Left lung (tissue), 10 donors: Measurements from ENCODE around the gene SOWAHB. TPM values are rescaled to one million over a fixed set of nuclear protein-coding genes. Genes with fewer than 3 reads are reported as not detected.

Experiments used
- ATAC-seq: fragments of 200-7000 bp; cut with Tn5 transposase; one replicate; pipeline ENCODE4 v1.9.1; 2020; ENCODE audit warnings: moderate library complexity
- DNase-seq, 4 donors: peaks; one replicate each; pipeline ENCODE4 v3.0.0-alpha.2; 2013 to 2020
- H3K27ac ChIP-seq, 2 donors: fragments of 200-600 bp; sonication (generic) in 1 of 2; one replicate each; pipeline versions ENCODE4 v1.5.0 to v1.8.0; 2020 to 2021
- H3K27me3 ChIP-seq, 2 donors: fragments of 200-600 bp; sonication (generic) in 1 of 2; one replicate each; pipeline versions ENCODE4 v1.5.0 to v1.8.0; 2020 to 2021
- H3K36me3 ChIP-seq, 2 donors: fragments of 200-600 bp; sonication (generic) in 1 of 2; one replicate each; pipeline versions ENCODE4 v1.5.0 to v1.8.0; 2020 to 2021
- H3K4me1 ChIP-seq, 2 donors: fragments of 200-600 bp; one replicate each; pipeline ENCODE4 v1.8.0; 2021
- H3K4me3 ChIP-seq, 2 donors: fragments of 200-600 bp; sonication (generic) in 1 of 2; one replicate each; pipeline versions ENCODE4 v1.5.0 to v1.8.0; 2020 to 2021; ENCODE audit warnings: mild to moderate bottlenecking in 1 of 2
- H3K9me3 ChIP-seq, 2 donors: fragments of 200-600 bp; sonication (generic) in 1 of 2; one replicate each; pipeline versions ENCODE4 v1.5.0 to v1.8.0; 2020 to 2021
- CTCF ChIP-seq, 2 donors: fragments of 200-600 bp; sonication (generic) in 1 of 2; IDR thresholded peaks; one replicate each; pipeline versions ENCODE4 v1.5.0 to v1.8.0; 2021; ENCODE audit warnings: antibody characterized with exemption in 2 of 2
- intact Hi-C, 2 donors: fragments of 100-400 bp; cut with DNase I; formaldehyde crosslinking; loops; one replicate each; pipeline versions ENCODE4 v1.11.2 to v1.14.2; 2022
- polyA plus RNA-seq, 6 donors: library from polyadenylated mRNA; unstranded; fragments of 120-200 nt; gene quantifications; one replicate each; pipeline ENCODE4 v1.2.1, GENCODE V29; 2013; ENCODE audit not compliant: insufficient read length in 6 of 6
- total RNA-seq, 2 donors: library from RNA; stranded (reverse); fragmentation: NEBNext Ultra II Directional; extraction: Animal tissue kit (Norgen Biotek cat#: 25700); gene quantifications; one replicate each; pipeline ENCODE4 v1.2.1, GENCODE V29; 2021
- donor health status: DM: no; HTN: yes; CAD: no.
- donor health status: DM: no; HTN: no; CAD: no.

The SOWAHB gene
- total and polyA plus RNA-seq, 8 donors, result 2.5 to 6.3 (median 2.8) TPM

DNA sequence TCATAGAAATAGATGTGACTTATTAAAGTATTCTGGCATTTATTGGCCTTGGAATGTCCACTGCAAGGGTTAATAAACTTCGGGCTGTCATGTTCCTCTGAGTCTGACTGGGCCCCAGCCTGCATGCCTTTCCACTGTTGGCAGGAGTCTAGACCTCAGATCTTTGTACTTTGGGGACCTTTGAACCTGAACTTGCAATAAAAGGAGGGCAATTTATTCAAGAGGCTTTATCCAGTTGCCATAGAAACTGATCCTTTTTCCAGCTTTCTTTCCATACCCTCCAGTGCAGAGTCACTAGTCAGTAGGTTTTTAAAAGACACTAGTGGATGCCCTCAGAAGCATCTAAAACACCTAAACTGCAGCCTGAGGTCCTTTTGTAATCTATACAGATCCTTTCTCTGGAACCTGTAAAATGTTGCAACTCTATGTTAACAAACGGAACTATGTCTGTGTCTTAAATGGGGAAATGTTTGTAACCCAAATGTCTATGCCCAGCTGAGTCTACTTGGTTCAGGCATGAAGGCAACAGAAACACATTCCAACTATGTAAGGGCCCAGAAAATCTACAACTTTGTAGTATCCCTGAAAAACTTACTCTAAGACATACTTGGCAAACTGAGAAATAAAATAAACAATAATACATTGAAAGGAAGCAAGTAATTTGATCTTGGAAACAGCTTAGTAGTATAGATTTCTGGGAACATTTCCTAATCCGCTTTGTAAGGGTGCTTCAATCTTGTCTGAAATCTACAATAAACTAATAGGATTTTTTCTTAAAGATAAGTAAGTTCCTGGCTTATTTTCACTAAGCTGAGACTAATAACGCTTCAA lies 41.5 kb downstream of the SOWAHB start:
- Histone ChIP-seq H3K9me3 (no peaks in the 10 kb centered on the region), H3K4me3 (no peak overlapping the region), H3K4me1 (peaks cover 0 to 10% of the 10 kb centered on the region in 2 donors), H3K27ac (peak overlapping the region in 1 of 2 donors; percentile 37), H3K36me3 (no peaks in the 10 kb centered on the region), H3K27me3 (no peaks in the 10 kb centered on the region)
- intact Hi-C loops, result no loop called here
- DNase-seq (peak in 2 of 4 donors; percentile 57 to 62), ATAC-seq (peak; percentile 37)
- no peak for TF ChIP-seq CTCF (IDR thresholded peaks at IDR 0.05)

DNA sequence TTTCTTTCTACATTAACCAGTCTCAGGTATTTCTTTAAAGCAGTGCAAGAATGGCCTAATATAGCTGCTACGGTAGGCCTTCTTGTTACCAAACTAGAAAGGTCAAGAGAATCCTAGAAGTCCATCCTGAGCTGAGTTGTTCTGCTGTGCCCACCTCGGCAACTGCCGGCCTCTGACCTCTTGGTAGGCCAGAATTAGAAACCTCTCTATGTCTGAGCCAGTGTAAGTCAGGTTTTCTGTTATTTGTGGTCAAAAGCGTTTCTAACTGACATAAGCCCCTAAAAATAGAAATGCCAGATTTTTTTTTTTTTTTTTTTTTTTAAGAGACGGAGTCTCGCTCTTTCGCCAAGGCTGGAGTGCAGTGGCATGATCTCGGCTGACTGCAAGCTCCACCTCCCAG lies 43.1 kb downstream of the SOWAHB start:
- Histone ChIP-seq H3K4me3 (no peak overlapping the region), H3K36me3 (no peaks in the 10 kb centered on the region), H3K27me3 (no peaks in the 10 kb centered on the region), H3K27ac (no peak overlapping the region), H3K4me1 (peaks cover 0 to 10% of the 10 kb centered on the region in 2 donors), H3K9me3 (no peaks in the 10 kb centered on the region)
- TF ChIP-seq CTCF (IDR thresholded peaks at IDR 0.05), result no peak
- ATAC-seq, result no peak
- no peak for DNase-seq
- intact Hi-C loops, result no loop called here

DNA sequence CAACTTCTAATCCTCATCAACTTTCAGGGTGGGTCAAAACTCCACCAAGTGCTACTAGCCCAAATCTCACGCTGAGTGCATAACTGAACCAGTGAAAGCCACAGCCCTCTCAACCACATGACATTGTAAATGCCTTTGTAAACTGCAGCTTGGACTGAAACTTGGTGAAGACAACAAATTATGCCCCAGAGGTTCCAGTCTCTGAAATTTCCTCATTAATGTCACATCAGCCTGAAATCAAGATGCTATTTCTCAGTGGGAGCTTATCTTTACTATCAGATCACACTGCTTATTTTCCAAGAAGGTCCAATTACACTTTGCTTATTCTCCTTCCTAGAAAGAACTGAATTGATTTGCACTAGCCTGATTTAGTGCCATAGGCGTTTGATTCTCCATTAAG lies 46.6 kb downstream of the SOWAHB start:
- ATAC-seq, result no peak
- intact Hi-C loops, result no loop called here
- no peaks in the 10 kb centered on the region for H3K9me3 ChIP-seq
- H3K4me3 ChIP-seq, result no peak overlapping the region
- H3K4me1 ChIP-seq, result peaks cover 0 to 3% of the 10 kb centered on the region in 2 donors
- TF ChIP-seq CTCF (IDR thresholded peaks at IDR 0.05), result no peak
- DNase-seq, result no peak
- H3K27me3 ChIP-seq, result no peaks in the 10 kb centered on the region
- H3K36me3 ChIP-seq, result no peaks in the 10 kb centered on the region
- no peak overlapping the region for H3K27ac ChIP-seq

DNA sequence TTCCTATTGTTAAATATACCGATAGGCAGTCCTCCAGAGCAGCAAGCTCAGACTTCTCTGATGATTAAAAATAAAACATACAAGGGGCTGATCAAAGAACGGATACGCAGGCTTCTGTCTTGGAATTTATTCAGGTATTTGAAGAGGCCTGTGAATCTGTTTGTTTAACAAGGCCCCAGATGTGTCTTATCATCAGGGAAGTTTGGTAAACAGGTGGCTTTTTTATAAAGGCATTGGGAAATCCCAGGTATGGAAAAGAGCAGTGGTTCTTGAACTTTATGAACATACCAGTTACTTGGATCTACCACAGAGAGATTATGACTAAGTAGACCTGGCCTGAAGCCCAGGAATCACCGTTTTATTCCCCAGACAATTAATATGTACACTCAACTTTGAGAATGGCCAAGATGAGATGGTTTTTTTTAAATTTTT lies 47.9 kb downstream of the SOWAHB start:
- DNase-seq, result no peak
- no peak for TF ChIP-seq CTCF (IDR thresholded peaks at IDR 0.05)
- Histone ChIP-seq H3K27me3 (no peaks in the 10 kb centered on the region), H3K9me3 (no peaks in the 10 kb centered on the region), H3K27ac (no peak overlapping the region), H3K36me3 (no peaks in the 10 kb centered on the region), H3K4me1 (no peaks in the 10 kb centered on the region), H3K4me3 (no peak overlapping the region)
- ATAC-seq, result peak; percentile 35
- intact Hi-C loops, result no loop called here

Other genes with a start within 250 kb of the SOWAHB start
- gene SEPTIN11, start 51.6 kb upstream of the SOWAHB start, total RNA-seq, result 100 to 1,000 TPM; 138 to 162 TPM
- 100 to 1,000 TPM; 134 to 169 (median 159) TPM for gene SEPTIN11, start 51.6 kb upstream of the SOWAHB start, polyA plus RNA-seq
- 100 to 1,000 TPM; 257 to 265 TPM for gene CCNI, start 177.8 kb upstream of the SOWAHB start, total RNA-seq
- gene CCNI, start 177.8 kb upstream of the SOWAHB start, polyA plus RNA-seq, result 100 to 1,000 TPM; 317 to 389 (median 366) TPM